ENCODE results near the gene TIMP3.
"Not testable (repeated sequence)": the region's sequence is repeated elsewhere in the genome, so short reads cannot be mapped to it uniquely, and the experiment has no call there.

The TIMP3 gene

GRCh38 chr22:32858957-32859356, 57.5 kb downstream of the TIMP3 start:
- no peak for DNase-seq

DNA sequence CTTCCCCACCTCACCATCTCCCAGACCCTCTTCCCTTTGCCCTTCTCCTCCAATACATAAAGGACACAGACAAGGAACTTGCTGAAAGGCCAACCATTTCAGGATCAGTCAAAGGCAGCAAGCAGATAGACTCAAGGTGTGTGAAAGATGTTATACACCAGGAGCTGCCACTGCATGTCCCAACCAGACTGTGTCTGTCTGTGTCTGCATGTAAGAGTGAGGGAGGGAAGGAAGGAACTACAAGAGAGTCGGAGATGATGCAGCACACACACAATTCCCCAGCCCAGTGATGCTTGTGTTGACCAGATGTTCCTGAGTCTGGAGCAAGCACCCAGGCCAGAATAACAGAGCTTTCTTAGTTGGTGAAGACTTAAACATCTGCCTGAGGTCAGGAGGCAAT, 58.2 kb downstream of the TIMP3 start:
- DNase-seq: no peak

GRCh38 chr22:32861330-32861729, 59.8 kb downstream of the TIMP3 start:
- DNase-seq: no peak

GRCh38 chr22:32862083-32862482, 60.6 kb downstream of the TIMP3 start:
- no peak for DNase-seq

DNA sequence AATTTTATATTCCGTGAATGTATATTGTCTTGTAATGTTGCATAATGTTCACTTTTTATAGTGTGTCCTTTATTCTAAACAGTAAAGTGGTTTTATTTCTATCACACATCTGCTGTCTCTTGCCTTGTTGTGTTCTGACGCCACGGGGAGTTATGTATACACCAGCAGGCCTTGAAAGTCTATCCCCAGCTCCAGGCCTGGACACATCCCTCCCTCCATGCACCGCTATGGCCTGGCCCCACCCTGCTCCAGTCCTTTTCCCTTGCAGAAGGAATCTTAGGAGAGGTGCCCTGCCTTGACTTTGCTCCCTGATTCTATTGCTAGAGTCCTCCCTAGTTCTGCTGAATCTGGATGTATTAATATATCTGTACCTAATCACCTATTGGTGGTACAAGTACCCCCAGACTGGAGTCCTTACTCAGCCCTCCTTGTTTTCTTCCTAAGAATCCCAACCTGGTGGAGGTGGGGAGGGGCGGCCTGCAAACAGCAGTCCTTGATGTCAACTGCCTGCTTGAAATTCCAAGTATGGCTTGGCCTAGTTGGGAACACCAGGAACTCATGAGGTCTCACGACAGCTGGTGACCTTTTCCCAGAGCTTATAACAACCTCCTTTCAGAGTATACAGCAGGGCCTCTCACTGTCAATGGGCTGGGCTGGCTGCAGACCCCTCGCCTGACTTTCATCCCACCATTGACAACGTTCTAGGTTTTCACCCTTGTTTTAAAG, 61.6 kb downstream of the TIMP3 start:
- no peak for DNase-seq

DNA sequence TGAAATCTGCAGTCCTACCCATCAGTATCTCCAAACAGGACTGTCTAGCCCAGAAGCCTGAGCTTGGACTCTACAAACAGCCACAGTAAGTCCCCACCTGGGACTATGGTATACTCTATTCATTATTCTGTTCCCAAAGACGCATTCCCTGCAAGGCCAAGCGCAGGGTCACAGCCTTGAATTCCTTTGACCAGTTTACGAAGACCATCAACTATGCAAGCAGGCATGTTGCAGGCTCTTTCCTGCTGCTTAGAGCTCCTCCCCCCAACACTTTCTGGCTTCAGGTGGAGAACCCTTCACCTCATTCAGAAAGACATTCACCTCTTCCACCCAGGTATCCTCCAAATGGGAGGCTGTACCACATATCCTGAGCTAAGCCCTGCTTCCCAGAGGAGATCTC, 62.5 kb downstream of the TIMP3 start:
- no peak for DNase-seq

GRCh38 chr22:32864596-32864995, 63.1 kb downstream of the TIMP3 start:
- no peak for DNase-seq

DNA sequence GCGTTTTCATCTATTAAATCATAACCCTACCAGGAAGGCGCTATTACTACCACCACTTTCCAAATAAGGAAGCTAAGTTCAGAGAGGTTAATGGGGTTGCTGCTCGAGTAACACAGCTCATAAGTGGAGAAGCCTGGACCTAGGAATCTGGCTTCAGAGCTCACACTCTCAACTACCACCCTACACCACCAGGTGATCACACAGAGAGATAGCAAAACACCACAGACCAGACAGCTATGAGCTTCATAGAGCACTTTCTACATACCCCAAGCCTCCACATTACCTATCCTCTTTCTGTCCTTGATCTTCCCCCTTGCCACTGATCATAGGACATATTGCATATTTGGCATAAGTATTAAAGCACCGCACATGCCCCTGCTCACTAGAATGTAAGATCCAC, 65.4 kb downstream of the TIMP3 start:
- DNase-seq: no peak

DNA sequence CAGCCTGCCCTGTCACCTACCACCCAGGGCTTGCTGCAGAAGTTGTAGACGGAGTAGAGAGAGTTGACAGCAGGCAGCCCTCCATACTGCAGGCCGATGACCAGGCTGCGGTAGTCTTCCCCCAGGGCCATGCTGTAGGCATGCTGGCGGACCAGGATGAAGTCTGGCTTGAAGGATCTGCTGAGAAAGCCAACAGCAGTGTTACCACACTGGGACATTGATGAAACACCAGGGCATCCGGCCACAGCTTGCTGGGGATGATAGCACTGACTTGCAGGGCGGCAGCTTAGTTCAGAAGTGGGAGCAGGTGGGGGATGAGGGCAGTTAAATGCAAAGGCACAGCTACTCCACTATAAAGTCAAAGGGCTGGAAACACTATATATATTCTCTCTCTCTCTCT, 67.4 kb downstream of the TIMP3 start:
- DNase-seq: no peak

DNA sequence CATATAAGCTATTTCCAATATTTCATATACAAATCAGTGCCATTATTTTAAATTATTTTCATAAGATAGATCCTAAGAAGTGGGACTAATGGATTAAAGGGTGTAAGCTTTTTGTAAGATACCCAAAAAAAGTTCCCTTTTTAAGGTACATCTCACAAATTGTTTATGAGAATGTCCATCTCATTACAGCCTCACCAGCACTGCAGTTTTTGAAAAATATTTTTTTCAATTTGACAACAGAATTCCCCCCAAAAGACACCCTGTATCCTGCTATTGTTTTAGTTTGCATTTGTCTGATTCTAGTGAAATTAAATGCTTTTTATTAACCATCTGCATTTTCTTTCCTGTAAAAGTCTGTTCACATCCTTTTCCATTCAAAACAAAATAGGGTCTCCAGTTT, 69.0 kb downstream of the TIMP3 start:
- no peak for DNase-seq

GRCh38 chr22:32873604-32874003, 72.1 kb downstream of the TIMP3 start:
- not testable (repeated sequence) for DNase-seq

- no peak for DNase-seq
These were observed 72.9 kb downstream of the TIMP3 start for GRCh38 chr22:32874385-32874784.

DNA sequence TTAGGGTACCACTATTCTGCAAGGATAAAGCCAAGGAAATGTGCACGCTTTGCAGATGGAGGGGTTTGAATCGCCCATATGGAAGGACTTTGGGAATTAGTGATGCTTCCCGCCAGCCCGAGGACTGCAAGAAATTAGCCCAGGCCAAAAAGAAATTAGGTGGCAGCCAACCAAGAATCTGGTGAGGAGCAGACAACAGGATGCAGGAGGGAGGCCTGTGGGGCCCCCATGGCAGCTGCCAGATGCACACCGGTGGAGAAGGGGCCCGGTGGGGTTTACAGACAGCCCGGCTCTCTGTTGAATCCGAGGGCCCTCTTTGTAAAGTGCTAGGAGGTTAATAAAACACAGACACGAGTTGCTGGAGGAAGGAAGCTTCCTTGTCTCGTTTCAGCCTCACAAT, 73.5 kb downstream of the TIMP3 start:
- DNase-seq: no peak

- DNase-seq: no peak
These were observed 75.0 kb downstream of the TIMP3 start for GRCh38 chr22:32876516-32876915.

GRCh38 chr22:32877196-32877595, 75.7 kb downstream of the TIMP3 start:
- DNase-seq: no peak

- no peak for DNase-seq
These were observed 78.0 kb downstream of the TIMP3 start for GRCh38 chr22:32879550-32879949.

GRCh38 chr22:32880061-32880460, 78.6 kb downstream of the TIMP3 start:
- DNase-seq: no peak

DNA sequence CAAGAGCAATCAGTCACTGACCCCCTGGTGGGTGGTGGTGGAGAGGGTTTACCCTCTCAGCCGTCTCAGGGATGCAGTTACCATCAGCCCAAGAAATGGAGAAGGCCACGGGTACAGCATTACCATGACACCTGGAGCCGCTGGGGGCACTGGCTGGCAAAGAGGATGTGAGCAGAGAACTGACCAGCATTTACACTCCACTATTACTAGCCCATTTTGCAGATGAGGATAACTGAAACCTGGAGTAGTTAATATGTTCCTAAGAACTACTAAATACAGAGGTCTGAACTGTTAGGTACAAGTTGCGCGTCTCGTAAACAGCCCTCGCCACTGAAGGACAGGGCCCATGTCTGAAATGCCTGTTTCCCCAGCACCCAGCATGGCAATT, 79.0 kb downstream of the TIMP3 start:
- DNase-seq: no peak

DNA sequence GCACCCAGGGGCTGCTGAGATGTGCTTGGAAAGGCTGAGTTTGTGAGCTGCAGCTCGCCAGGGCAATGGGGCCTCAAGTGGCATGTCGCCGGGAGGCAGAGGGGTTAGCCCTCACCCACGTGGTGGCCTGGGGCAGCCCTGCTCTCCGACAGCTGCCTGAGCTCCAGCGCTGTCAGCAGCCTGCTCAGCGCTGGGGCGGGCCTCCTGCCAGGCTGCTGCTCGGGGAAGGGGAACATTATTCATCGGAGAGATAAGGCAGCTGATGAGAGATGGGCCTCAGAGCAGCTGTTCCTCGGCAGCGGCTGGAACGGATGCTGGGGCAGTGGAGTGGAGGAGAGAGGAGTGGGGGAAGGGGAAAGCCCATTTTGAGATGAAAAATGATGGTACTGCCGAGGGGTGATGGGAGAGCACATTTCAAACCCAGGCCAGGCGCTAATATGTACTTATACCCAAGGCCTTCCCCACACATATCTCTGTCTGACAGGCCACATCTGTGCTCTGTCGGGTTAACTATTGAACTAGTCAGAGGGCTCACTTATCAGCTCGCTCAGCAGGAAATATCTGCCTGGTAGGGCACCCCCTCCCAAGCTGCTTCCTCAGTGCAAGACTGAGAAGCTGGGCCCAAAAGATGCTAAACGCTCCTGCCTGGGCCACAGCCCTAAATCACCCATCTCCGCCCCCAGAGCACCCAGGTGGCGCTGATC, 79.5 kb downstream of the TIMP3 start:
- no peak for DNase-seq

GRCh38 chr22:32882360-32882755, 80.9 kb downstream of the TIMP3 start:
- no peak for DNase-seq

- no peak for DNase-seq
These were observed 81.4 kb downstream of the TIMP3 start for GRCh38 chr22:32882774-32883530.

GRCh38 chr22:32887324-32887980, 85.9 kb downstream of the TIMP3 start:
- no peak for DNase-seq

- no peak for DNase-seq
These were observed 87.5 kb downstream of the TIMP3 start for GRCh38 chr22:32888976-32889375.

GRCh38 chr22:32896891-32897290, 95.4 kb downstream of the TIMP3 start:
- DNase-seq: no peak

Measured in NCI-H748 treated with DMSO at 0.1 percent for 48 hours (cell line).